Measurements from ENCODE around the gene CEP72.
"Not testable (repeated sequence)": the region's sequence is repeated elsewhere in the genome, so short reads cannot be mapped to it uniquely, and the experiment has no call there.

The CEP72 gene

GRCh38 chr5:622359-622758 is 10.2 kb downstream of the CEP72 start:
- FAIRE-seq (no peak), DNase-seq (ENCODE audit: insufficient read length, low spot score) (no peak)
- no peak for TF ChIP-seq POLR2A (IDR thresholded peaks at IDR 0.05; ENCODE audit: low read depth, low read length)

GRCh38 chr5:622946-623522 is 10.9 kb downstream of the CEP72 start:
- DNase-seq (ENCODE audit: insufficient read length, low spot score), result no peak
- no peak for TF ChIP-seq POLR2A (IDR thresholded peaks at IDR 0.05; ENCODE audit: low read depth, low read length)
- no peak for FAIRE-seq

GRCh38 chr5:623531-623930 is 11.4 kb downstream of the CEP72 start:
- FAIRE-seq, result no peak
- DNase-seq (ENCODE audit: insufficient read length, low spot score), result no peak
- no peak for TF ChIP-seq POLR2A (IDR thresholded peaks at IDR 0.05; ENCODE audit: low read depth, low read length)

- TF ChIP-seq POLR2A (IDR thresholded peaks at IDR 0.05; ENCODE audit: low read depth, low read length), result no peak
- FAIRE-seq (no peak), DNase-seq (ENCODE audit: insufficient read length, low spot score) (no peak)
Observed at GRCh38 chr5:624118-624950, 12.2 kb downstream of the CEP72 start.

GRCh38 chr5:624951-625230 is 12.8 kb downstream of the CEP72 start:
- FAIRE-seq (no peak), DNase-seq (ENCODE audit: insufficient read length, low spot score) (no peak)
- TF ChIP-seq POLR2A (IDR thresholded peaks at IDR 0.05; ENCODE audit: low read depth, low read length), result no peak

- DNase-seq (ENCODE audit: insufficient read length, low spot score) (no peak), FAIRE-seq (no peak)
- no peak for TF ChIP-seq POLR2A (IDR thresholded peaks at IDR 0.05; ENCODE audit: low read depth, low read length)
Observed at GRCh38 chr5:625516-625915, 13.4 kb downstream of the CEP72 start.

GRCh38 chr5:626850-627249 is 14.7 kb downstream of the CEP72 start:
- FAIRE-seq (no peak), DNase-seq (ENCODE audit: insufficient read length, low spot score) (no peak)
- no peak for TF ChIP-seq POLR2A (IDR thresholded peaks at IDR 0.05; ENCODE audit: low read depth, low read length)

GRCh38 chr5:627840-628239 is 15.7 kb downstream of the CEP72 start:
- DNase-seq (ENCODE audit: insufficient read length, low spot score), result no peak
- no peak for FAIRE-seq
- no peak for TF ChIP-seq POLR2A (IDR thresholded peaks at IDR 0.05; ENCODE audit: low read depth, low read length)

GRCh38 chr5:628351-629205 is 16.4 kb downstream of the CEP72 start:
- DNase-seq (ENCODE audit: insufficient read length, low spot score); FAIRE-seq: not testable (repeated sequence)

- DNase-seq (ENCODE audit: insufficient read length, low spot score), result peak; percentile 57
- no peak for TF ChIP-seq POLR2A (IDR thresholded peaks at IDR 0.05; ENCODE audit: low read depth, low read length)
- no peak for FAIRE-seq
Observed at GRCh38 chr5:633501-633955, 21.4 kb downstream of the CEP72 start.

- DNase-seq (ENCODE audit: insufficient read length, low spot score) (no peak), FAIRE-seq (no peak)
- TF ChIP-seq POLR2A (IDR thresholded peaks at IDR 0.05; ENCODE audit: low read depth, low read length), result no peak
Observed at GRCh38 chr5:634191-634590, 22.1 kb downstream of the CEP72 start.

- TF ChIP-seq POLR2A (IDR thresholded peaks at IDR 0.05; ENCODE audit: low read depth, low read length), result no peak
- FAIRE-seq, result no peak
Observed at GRCh38 chr5:635306-636055, 23.3 kb downstream of the CEP72 start.

GRCh38 chr5:636951-637350 is 24.8 kb downstream of the CEP72 start:
- FAIRE-seq (no peak), DNase-seq (ENCODE audit: insufficient read length, low spot score) (no peak)
- TF ChIP-seq POLR2A (IDR thresholded peaks at IDR 0.05; ENCODE audit: low read depth, low read length), result no peak

More at GRCh38 chr5:635306-636055, 23.3 kb downstream of the CEP72 start:
- DNase-seq (ENCODE audit: insufficient read length, low spot score), result no peak
